EL (cell line): ENCODE data around the gene FABP2.
A peak's percentile ranks its signal among the peaks of the same experiment; 100 is the strongest.
"Not testable (repeated sequence)": the region's sequence is repeated elsewhere in the genome, so short reads cannot be mapped to it uniquely, and the experiment has no call there.

Experiments used
- DNase-seq: peaks from one replicate; pipeline ENCODE4 v3.0.0-alpha.2; 2016

Gene FABP2

DNA sequence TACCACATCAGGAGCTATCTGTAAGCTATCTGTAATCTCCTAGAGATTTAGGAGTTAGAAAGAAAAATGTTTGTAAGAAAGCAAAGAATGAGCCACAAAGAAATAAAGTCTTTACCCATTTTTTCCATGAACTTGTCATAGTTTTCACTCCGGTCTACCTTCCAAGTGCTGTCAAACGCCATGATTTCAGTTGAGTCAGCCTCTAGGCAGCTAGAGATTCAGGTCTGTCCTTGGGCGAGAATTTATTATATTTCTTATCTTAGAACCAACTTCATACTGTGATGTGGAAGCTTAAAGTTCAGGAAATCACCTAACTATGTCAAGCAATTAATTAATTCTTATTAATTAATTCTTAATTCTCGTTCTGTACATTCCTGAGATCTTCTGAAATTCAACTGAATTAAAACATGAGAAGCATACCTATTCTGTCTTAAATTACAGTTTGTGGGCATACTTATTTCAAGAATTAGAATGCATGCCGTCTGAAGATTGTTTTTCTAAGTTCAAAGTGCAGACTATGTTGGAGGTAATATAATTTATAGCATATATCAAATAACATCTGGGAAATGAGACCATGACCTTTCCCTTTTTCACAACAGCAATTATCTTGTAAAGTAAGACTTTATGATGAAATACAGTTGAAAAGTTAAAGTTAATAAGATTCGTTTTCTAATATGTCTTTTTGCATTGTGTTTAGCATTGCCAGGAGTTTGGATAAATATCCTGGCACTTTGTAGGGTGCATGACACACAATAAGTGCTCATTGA lies at the start of gene FABP2:
Gene FABP2 (minus strand): TSS at position 218 of the 767 bp plus-strand sequence. CDS start 36 bp downstream, at position 182.
- DNase-seq, result no peak

DNA sequence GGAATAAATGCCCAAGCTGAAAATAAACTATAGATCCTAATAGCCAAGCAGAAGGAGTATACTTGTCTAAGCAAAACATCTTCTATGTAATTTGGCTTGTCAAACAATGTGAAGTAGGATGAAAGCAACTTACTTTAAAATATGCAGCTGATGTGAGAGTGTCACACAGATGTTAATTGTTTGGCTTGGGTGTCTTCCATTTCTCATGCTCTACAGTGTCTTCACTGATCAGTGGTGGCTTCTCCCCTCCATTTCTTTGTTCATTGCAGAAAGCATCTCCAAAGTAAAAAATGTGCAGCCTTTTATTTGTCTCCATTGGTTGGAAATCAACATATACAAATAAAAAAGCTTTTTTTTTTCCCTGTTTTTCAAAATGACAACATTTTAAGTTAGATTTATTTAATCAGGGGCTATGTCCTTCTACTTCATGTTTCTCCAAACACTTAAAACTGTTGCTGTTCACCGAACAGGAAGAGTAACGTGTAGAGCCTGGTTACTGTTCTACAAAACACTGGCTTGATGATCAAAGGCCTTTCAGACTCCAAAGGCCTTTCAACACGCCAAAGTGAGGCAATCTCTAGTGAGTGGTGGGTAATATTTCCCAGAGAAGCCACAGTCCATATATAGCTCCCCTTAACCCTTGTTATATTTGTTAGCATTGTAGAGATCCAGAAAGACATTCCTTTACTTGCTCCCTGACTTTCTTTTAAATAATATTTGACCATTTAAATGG lies 49.2 kb upstream of the FABP2 start:
- DNase-seq, result not testable (repeated sequence)

DNA sequence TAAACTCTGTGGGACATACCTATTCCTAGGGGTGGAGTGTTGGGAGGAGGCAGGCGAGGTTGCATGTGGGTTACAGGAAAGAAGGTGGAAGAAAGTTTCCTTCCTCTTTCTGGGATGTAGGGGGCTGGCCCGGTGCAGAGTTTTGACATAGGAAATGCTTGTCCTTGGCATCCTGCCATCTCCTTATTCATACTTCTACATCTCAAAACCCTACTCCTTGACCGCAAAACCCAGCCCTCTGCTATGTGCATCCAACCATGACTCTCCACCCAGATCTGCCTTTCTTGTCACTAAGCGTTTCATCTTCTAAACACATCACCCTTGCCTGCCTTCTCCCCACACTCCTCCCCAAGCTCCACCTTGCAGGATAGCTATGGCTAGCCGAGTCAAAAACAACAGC lies 48.5 kb upstream of the FABP2 start:
- DNase-seq, result not testable (repeated sequence)

DNA sequence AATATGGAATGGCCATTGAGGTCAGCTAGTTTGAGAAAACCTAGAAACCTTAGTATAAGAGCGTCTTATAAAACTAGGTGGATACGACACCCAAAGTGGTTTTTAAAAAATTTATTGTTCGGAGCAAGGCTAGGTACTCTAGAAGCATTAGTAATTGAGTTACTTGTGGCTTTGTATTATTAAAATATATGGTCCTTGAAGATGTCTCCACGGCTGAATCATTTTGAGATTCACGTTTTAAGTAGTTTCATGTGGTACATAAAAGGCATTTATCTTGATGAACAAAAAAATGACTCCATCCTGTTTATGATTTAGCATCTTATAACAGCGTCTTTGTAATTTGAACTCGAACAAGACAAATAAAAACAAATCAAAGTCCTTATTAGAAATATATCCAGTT lies 44.9 kb upstream of the FABP2 start:
- not testable (repeated sequence) for DNase-seq

DNA sequence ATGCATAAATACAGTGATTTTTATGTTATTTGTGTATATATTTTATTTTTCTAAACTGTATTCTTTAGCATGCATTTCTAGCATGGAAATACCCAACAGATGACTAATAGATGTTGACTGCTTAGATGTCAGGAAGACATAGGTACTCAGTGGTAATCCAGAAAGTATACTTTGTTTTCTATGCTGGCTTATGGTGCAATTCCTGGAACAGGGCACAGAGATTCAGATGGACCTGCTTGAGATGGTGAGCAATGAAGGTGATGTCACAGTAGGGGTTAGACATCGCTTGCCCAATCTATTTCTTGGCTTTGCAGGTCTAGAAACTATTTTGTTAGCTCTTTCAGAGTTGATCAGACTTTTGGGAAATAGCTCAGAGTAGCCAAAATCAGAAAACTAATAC lies 42.3 kb upstream of the FABP2 start:
- not testable (repeated sequence) for DNase-seq

DNA sequence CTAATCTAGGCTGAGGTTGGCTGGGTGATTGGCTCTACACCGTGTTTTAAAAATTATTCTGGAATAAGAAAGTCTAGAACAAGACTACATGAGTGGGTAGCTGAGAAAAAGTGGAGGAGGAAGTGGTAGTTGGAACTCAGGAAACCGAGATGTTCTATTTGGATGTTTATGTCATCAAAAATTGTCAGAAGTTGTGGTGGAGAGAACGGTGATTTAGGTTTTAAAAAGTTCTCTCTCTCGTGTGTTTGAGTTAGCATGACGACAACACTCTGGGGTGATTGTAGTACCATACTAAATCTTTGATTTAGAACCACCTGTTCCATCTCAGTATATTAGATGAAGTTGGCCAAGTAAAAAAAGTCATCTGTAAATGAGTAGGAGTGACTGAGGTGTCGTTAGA lies 41.4 kb upstream of the FABP2 start:
- DNase-seq, result not testable (repeated sequence)

DNA sequence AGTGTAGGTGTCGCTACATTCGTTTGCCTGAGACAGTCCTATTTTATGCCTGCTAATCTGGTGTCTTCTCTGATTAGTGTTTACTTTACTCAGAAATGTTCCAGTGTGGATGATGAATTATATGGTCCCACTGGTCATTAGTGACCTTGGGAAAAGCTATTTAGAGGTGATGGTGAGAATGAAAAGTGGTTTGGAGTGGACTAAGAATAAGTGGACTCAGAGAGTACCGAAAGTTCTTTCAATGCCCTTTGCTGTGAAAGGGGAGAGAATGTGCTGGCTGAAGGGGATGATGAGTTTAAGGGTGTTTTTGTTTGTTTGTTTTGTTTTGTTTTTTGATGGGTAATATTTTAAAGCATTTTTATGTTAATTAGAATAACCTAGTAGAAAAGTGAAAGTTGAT lies 40.5 kb upstream of the FABP2 start:
- DNase-seq, result not testable (repeated sequence)

DNA sequence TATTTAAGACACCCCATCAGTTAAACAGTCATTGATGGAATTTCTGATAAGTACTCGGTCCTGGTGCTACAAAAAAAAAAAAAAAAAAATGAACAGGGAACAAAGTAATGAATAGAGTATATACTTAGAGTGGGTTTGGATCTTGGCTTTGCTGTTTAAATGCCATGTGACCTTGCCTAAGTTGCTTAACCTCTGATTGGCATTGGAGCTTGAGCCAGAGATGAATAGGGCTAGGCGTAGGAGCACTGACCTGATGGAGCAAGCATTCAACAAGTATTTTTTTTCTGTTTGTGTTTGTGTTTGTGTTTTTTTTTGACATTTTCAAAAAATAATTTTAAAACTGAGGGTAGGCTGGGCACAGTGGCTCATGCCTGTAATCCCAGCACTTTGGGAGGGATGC lies 37.9 kb upstream of the FABP2 start:
- DNase-seq, result not testable (repeated sequence)

DNA sequence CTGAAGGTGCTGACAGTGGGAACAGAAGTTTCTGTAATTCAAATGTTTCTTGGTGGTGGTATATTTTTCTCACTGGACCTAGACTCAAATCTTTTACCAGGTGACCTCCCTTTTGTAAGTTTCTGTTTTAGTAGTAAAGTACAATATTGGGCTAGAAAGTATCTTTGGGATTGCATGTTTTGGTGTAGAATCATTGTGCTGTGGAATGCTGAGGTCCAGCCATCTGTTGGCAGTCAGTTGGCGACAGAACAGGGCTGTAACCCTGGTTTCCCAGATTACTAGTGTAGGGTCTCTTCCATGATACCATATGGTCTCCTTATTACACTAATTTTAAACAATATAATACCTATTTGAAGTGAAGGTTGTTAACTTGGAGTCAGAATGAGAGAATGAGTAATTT lies 34.9 kb upstream of the FABP2 start:
- peak; percentile 1 for DNase-seq

DNA sequence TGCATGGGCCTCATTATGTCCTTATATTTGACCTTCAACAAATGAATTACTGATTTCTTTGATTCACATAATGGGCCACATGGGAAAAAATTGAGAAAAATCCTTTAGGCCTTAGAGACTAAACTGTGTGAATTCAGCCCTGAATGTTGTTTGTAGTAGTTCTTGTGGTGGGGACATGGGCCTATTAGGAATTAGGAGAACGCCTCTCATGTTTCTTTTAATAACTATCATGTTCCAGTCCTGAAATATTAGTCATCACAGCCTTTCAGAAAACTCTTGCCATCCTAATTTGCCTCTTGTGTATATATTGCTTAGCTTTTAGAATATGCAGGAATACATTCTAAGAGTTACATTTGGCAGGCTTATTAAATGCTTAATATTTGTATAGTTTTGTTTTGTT lies 34.1 kb upstream of the FABP2 start:
- not testable (repeated sequence) for DNase-seq

DNA sequence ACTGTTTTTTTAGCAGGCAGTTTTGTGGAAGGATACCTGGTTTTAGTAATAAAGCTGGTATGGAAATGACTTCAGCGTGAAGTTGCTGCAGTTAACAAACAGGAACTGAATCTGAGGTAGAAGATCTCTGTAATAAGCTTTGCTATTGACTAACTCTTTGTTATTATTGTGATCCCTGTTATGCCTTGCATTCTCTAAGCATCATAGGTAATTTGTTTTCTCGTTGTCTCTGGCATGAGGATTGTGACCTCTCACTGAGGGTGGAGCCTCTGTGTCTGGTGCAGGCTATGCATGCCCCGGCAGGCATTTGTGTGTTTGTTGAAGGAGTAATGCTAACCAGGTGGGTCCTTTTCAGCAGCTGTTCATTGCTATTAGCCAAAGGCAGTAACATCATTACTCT lies 31.4 kb upstream of the FABP2 start:
- DNase-seq, result not testable (repeated sequence)

DNA sequence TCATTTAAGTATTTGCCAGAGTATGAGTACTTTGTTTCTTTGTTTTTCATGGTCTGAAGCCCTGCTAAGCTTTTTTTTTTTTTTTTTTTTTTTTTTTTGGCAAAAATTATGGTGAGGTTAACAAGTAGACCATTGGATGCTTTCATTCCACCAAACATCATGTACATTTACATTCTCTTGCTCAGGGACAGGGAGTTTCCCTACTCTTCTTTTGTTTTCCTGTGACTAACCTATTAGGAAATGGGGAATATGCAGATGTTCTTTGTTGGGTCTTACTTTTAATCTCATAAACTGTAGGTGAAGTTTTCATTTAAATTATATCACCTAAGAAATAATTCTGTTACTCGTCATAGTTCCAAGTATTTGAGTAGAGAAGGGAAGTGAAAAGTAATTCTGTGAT lies 26.2 kb upstream of the FABP2 start:
- not testable (repeated sequence) for DNase-seq

DNA sequence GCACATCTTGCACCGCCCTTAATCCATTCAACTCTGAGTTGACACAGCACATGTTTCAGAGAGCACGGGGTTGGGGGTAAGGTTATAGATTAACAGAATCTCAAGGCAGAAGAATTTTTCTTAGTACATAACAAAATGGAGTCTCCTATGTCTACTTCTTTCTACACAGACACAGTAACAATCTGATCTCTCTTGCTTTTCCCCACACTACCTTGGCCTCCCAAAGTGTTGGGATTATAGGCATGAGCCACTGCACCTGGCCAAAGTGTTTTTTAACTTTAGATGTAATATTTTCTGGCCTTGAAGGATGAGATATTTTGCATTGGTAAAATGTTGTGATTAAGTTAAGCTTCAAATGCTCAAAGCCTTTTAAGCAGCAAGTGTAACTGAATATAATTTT lies 21.4 kb upstream of the FABP2 start:
- DNase-seq, result not testable (repeated sequence)

DNA sequence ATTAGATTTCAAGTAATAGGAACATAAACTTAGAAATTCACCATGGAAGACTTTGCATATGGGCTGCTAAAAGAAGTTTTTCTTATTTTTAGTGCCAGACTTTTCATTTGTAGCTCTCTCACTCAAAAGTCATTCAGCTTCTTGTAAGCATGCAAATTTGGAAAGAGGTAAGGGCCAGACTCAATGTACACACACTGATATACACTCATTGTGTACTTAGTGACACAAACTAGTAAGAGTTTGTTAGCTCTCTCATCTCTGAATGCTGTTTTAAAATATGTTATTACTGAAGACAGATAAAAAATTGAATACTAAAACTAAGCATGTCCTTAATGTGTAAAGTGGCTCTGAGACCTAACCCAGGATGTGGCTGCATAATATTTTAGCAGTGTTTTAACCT lies 18.0 kb upstream of the FABP2 start:
- DNase-seq, result not testable (repeated sequence)

DNA sequence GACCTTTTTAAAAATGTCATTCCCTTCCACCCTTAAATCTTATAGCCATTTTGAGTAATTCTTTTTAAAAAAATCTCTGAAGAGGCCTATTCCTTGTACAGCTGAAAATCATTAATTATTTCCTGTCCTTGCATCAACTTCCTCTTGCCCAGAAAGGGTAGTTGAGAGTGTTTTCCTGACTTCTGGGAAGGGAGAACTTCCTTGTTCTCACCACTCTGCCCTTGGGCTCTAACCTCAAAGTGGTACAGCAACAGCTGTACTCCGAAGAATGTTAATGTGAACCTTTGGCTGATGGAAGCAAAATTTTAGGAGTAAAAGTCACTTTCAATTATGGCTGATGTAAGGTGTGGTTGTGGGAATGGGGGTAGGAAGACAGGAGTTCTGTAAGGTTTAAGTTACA lies 15.1 kb upstream of the FABP2 start:
- DNase-seq, result peak; percentile 15

DNA sequence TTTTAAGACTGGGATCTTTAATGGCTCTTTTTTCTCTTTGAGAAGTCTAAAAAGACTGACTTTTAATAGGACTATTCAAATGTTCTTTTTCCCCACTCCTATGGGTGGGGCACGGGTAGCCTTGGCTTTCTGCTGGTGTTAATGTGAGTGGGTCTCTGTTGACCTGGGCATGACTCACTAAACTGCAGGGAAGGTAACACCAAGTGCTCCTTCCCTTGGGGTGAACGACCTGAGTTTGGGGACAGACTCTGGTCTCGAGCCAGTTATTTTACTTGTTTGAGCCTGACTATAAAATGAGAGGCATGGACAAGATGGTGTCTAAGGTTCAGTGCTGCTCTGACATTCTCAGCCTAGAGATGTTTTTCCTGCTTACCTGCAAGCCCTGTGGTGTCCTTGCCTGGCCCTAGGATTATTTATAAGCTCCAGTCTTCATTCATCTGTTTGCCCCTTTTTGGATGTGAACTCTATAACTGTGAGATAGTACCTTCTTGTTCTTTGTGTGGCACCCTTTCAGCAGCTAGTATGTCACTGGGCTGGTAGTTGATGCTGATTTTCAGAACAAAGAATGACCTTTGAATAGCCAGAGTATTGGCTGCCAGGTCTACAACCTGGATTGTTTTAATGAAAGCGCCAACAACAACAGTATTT lies 14.5 kb upstream of the FABP2 start:
- not testable (repeated sequence) for DNase-seq

DNA sequence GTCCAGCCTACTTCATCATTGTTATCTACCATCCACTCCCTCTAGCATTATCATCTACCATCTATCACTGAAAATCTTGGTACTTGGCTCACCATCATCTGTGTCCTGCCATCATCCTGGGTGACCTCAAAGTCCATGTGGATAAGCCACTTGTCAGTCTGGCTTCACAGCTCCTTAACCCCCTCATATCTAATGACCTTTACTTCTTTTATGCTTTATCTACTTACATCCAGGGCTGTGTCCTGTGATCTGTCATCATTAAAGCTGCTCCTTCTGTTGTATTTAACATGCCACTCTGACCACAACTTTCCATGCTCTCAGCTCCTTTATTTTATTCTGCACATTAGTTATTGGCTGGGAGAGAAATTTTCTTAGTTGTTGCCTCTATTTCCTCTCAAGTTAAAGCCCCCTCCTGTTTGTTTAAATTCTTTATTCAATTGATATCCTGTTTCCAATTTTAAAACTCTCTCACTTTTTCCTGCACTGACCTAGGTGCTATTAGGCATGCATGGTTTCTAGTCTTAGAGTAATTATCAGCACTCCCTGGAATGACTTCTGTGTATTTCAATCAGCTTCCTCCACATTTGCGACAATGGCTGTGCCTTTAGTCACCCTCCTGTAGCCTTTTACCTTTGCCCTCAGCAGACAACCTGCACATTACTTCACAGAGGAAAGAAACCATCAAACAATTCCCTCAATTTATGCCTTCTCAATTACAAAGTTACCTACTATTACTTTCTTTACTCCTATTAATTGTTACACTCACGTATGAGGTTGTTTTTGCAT lies 8.1 kb upstream of the FABP2 start:
- DNase-seq, result no peak

DNA sequence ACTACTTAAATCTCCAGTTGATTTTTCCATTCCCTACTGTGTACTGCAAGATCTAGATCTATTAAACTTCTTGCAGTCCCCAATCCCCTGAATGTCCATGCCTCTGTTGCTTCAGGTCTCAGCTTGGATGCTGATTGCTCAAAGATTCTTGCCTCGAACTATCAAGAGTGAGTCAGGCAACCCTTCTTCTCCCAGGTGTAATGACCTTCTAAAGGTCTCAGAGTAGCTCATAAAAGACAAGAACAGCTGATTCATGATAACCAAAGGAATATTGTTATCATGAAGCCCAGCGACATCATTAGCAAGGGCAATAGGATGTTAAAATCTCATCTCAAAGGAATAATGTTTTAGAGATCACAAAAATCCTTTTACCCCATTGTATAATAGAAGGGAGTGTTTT lies 6.8 kb upstream of the FABP2 start:
- no peak for DNase-seq

DNA sequence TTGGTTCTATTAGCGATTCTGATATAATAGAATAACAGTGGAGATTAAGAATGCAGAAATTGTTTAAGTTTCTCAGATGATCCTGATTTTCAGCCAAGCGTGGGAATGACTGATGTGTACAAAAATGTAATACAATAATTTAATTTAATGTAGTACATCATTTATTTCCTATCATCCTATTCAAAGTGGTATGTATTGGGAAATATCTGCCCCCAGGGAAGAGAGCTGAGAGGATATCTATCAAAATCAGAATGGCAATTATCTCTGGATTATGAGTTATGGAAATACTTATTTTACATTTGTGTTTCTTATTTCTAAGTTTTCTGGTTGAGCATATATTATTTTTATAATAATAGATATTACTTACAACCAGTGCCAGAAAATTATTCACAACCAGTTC lies 3.9 kb downstream of the FABP2 start:
- no peak for DNase-seq

DNA sequence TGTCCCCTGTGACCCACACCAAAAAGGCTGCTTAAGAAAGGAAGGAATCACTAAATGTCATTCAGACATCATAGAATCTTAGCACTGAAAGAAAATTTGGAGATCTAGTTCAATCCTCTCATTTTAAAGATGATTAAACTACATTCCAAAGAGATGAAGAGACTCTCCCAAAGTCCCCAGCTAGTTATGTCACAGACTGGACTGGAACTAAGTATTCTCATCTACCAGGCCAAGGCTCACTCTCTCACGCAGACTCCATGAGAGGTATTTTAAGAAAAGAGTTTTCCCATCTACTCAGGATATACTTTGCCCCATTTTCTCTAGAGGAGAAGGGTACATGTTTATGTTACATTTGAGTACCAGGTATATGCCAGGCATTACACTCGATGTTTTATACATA lies 6.9 kb downstream of the FABP2 start:
- peak; percentile 37 for DNase-seq

DNA sequence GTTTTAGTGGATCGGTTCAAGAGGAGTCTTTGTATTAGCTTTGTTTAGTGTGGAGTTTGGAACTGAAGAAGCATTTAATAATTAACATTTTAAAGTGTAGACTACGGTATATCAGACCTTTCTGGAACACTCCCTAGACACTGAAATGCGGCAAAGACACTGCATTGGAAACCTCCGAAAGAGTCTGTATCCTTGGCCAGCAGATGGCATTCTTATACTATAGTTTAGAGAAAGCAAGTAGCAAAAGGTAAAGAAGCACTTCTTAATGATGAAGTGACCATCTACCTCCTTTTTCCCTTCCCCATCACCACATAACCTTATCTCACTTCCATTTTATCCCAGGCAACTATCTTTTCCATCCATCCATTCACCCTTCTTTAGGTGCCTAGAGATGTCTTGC lies 7.6 kb downstream of the FABP2 start:
- peak; percentile 45 for DNase-seq

DNA sequence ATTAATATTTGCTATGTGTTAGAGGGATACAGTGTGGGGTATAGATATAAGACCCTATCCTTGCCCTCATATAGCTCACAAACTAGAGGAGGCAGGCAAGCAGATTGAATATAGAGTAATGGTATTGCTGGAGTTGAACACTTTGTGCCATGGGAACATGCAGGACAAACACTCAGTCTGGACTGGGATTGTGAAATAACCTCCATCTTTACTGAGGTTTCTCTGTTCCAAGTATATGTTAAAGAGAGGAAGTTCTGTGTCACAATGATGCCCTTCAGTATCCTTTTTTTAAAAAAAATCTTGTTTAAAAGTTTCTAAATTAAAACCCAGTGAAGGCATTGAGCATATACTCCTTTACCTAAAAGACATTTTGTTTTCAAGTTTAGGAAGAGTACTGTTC lies 8.7 kb downstream of the FABP2 start:
- no peak for DNase-seq

DNA sequence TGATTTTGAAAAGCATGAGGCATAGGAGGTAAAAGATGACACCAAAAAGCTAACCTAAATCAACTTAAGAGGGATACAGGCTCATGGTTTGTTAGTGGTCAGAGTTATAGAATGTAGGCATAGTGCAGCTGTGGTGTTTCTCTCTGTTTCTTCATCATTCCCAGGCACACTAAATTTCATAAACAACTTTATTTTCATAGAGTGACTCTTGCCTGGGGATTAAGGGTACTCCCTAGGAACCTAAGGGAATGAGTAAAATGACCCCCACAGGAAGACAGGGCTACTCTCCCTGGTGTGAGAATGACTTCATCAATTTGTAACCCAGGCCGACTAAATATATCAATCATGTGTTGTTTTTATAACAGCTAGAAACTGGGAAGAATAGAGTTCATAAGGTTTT lies 11.1 kb downstream of the FABP2 start:
- DNase-seq, result no peak
